Memory B cell (primary cell): Measurements from ENCODE around the gene PDRG1.
A peak's percentile ranks its signal among the peaks of the same experiment; 100 is the strongest.

Experiments used
- ATAC-seq: fragments of 150-1000 bp; cut with Tn5 transposase; 2 replicates; pipeline ENCODE4 v1.10.0; 2021; ENCODE audit warnings: low read depth, mild to moderate bottlenecking, moderate library complexity
- DNase-seq, 2 donors: peaks; one replicate each; pipeline ENCODE4 v3.0.0; 2022; ENCODE audit warnings: low spot score in 2 of 2
- H3K27ac Mint-ChIP-seq: one replicate; pipeline ENCODE4 v1.8.0; 2022; ENCODE audit warnings: mild to moderate bottlenecking, moderate library complexity, mixed read lengths
- H3K27me3 Mint-ChIP-seq: one replicate; pipeline ENCODE4 v1.8.0; 2022; ENCODE audit warnings: mixed read lengths
- H3K36me3 Mint-ChIP-seq: one replicate; pipeline ENCODE4 v1.8.0; 2022; ENCODE audit warnings: mild to moderate bottlenecking, mixed read lengths
- H3K4me1 Mint-ChIP-seq: one replicate; pipeline ENCODE4 v1.8.0; 2022; ENCODE audit warnings: mixed read lengths
- H3K4me3 Mint-ChIP-seq: one replicate; pipeline ENCODE4 v1.8.0; 2022; ENCODE audit warnings: mild to moderate bottlenecking, moderate library complexity, mixed read lengths
- H3K9me3 Mint-ChIP-seq: one replicate; pipeline ENCODE4 v1.8.0; 2022; ENCODE audit warnings: mixed read lengths

Gene PDRG1

DNA sequence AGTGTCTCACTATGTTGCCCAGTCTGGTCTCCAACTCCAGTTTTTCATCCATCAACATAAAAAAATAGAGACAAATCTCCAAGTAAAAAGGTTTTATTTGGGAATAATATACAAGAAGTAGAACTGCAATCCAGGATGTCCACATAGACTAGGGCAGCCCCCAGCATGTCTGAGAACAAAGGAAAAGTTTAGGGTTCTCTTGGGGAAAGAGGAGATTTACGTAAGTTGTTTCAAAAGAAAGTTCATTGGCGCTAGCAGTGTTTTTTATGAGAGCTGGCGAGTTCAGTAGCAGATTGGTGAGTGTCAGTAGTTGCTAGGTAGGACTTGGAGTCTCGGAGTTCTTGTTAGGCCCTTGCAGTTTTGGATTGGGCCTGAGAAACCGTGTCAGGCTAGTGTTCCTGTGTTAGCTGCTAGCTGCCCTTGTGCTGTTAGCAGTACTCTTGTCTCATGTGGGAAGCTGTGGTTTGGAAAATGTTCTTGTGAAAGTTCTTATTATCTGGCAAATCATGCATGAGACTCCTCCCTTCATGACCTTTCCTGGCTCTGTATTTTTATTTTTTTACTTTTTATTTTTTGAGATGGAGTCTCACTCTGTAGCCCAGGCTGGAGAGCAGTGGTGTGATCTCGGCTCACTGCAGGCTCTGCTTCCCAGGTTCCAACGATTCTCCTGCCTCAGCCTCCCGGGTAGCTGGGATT lies 56.7 kb downstream of the PDRG1 start:
- Mint-ChIP-seq H3K4me3 (no peak overlapping the region), H3K27ac (peak overlapping the region; percentile 84), H3K36me3 (peaks cover under 1% of the 10 kb centered on the region), H3K4me1 (peaks cover 8% of the 10 kb centered on the region), H3K27me3 (peaks cover under 1% of the 10 kb centered on the region), H3K9me3 (peaks cover under 1% of the 10 kb centered on the region)
- ATAC-seq (peak; percentile 100), DNase-seq (peak; percentile 56 to 66)
